ENCODE measurements around the gene CTDSPL. TPM values are rescaled to one million over a fixed set of nuclear protein-coding genes. Genes with fewer than 3 reads are reported as not detected.

The CTDSPL gene
- polyA plus RNA-seq, 1 of the 3 experiments (the other 2 are of a cell fraction), result 22.1 TPM

DNA sequence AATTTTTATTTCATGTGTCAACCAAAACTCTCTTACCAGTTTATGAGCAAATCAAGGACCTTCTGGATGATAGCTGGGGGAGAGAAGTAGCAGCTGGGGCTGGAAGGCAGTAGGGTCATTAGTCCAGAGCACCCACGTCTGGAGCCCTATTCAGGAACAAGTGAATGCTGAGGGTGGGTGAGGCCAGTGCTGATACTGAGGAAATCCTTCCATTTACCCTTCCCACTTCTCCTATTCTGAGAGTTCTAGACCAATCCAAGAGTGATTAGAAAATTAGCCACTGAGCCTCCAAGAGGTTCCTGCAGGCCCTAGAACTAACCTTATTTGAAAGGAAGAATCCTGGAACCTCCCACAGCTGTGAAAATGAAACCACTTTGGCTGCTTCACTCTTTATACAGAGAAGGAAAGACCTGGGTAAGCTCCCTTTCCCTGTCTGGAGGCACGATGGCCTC is 82.7 kb downstream of the CTDSPL start:
- Histone ChIP-seq H3K4me1 (ENCODE audit: control insufficient read depth in 1 of 2, insufficient read depth in 2 of 2, low read depth in 1 of 2, low read length in 1 of 2) (peaks cover 25 to 34% of the 10 kb centered on the region in 2 experiments), H4K20me1 (ENCODE audit: insufficient read depth) (no peaks in the 10 kb centered on the region), H3K27ac (ENCODE audit: low read depth in 2 of 2, low read length in 1 of 2) (peak overlapping the region; percentile 83 to 98; a peak in 3 of 4 replicates), H3K9me3 (no peaks in the 10 kb centered on the region), H3F3A (replicated peaks; ENCODE audit: insufficient read depth) (peaks cover 14% of the 10 kb centered on the region), H2AFZ (ENCODE audit: low read depth) (no peak overlapping the region), H3K9ac (no peak overlapping the region), H3K79me2 (ENCODE audit: insufficient read depth) (peaks cover 7% of the 10 kb centered on the region), H3K4me3 (ENCODE audit: low read depth in 2 of 2, low read length in 1 of 2) (no peak overlapping the region), H3K36me3 (replicated peaks in 1 of 2; ENCODE audit: control insufficient read depth in 1 of 2, insufficient read depth in 2 of 2, low read length in 1 of 2) (peaks cover 3 to 4% of the 10 kb centered on the region in 2 experiments), H3K4me2 (no peak overlapping the region), H3K27me3 (ENCODE audit: insufficient read depth) (no peaks in the 10 kb centered on the region), H3K9me2 (no peaks in the 10 kb centered on the region)
- CTCF ChIA-PET, result interaction anchor here (0.9 kb wide), 1 partner anchor 52 kb away, joined by 3 read pairs; no protein-coding TSS in a partner anchor
- WGBS (ENCODE audit: low lambda C conversion rate), result 68% methylated on average over 2 of the region's 2 CpGs
- POLR2A ChIA-PET, result no interaction called here
- TF ChIP-seq, protein P1, sequence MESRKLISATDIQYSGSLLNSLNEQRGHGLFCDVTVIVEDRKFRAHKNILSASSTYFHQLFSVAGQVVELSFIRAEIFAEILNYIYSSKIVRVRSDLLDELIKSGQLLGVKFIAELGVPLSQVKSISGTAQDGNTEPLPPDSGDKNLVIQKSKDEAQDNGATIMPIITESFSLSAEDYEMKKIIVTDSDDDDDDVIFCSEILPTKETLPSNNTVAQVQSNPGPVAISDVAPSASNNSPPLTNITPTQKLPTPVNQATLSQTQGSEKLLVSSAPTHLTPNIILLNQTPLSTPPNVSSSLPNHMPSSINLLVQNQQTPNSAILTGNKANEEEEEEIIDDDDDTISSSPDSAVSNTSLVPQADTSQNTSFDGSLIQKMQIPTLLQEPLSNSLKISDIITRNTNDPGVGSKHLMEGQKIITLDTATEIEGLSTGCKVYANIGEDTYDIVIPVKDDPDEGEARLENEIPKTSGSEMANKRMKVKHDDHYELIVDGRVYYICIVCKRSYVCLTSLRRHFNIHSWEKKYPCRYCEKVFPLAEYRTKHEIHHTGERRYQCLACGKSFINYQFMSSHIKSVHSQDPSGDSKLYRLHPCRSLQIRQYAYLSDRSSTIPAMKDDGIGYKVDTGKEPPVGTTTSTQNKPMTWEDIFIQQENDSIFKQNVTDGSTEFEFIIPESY (IDR thresholded peaks at IDR 0.05; ENCODE audit: borderline replicate concordance, low read depth), result no peak
- no peak for TF ChIP-seq MEF2A (IDR thresholded peaks at IDR 0.05; ENCODE audit: borderline replicate concordance, low read depth)
- no peak for TF ChIP-seq MXI1 (IDR thresholded peaks at IDR 0.05; ENCODE audit: low read depth, low read length)
- no peak for TF ChIP-seq SMC3 (IDR thresholded peaks at IDR 0.05; ENCODE audit: low read depth, low read length)
- no peak for TF ChIP-seq GABPA (IDR thresholded peaks at IDR 0.05; ENCODE audit: low read depth)
- no peak for TF ChIP-seq YY1 (IDR thresholded peaks at IDR 0.05; ENCODE audit: low read depth)
- TF ChIP-seq RXRA (IDR thresholded peaks at IDR 0.05; ENCODE audit: borderline replicate concordance, low read depth), result no peak
- no peak for TF ChIP-seq EZH2phosphoT487 (IDR thresholded peaks at IDR 0.05; ENCODE audit: borderline replicate concordance, low read depth)
- TF ChIP-seq TAF1 (IDR thresholded peaks at IDR 0.05; ENCODE audit: borderline replicate concordance, low read depth, low read length), result no peak
- no peak for TF ChIP-seq NFIC (IDR thresholded peaks at IDR 0.05; ENCODE audit: borderline replicate concordance)
- no peak for DNase-seq

GRCh38 chr3:37945156-37945806 is 83.6 kb downstream of the CTDSPL start:
- 0 out of 4 replicates have a peak overlapping the region, but pooled peaks of 1 of the 2 experiments have one; percentile 19 for H3K4me3 ChIP-seq (ENCODE audit: low read depth in 2 of 2, low read length in 1 of 2)
- 0 out of 2 replicates have a peak overlapping the region, but pooled peaks have one; percentile 0 for H2AFZ ChIP-seq (ENCODE audit: low read depth)
- peaks cover 6 to 7% of the 10 kb centered on the region in 2 experiments for H3K36me3 ChIP-seq (replicated peaks in 1 of 2; ENCODE audit: control insufficient read depth in 1 of 2, insufficient read depth in 2 of 2, low read length in 1 of 2)
- 29% methylated on average over 5 of the region's 6 CpGs for WGBS (ENCODE audit: low lambda C conversion rate)
- H3K4me1 ChIP-seq (ENCODE audit: control insufficient read depth in 1 of 2, insufficient read depth in 2 of 2, low read depth in 1 of 2, low read length in 1 of 2), result peaks cover 25 to 40% of the 10 kb centered on the region in 2 experiments
- H3K9ac ChIP-seq, result peak overlapping the region; percentile 9; the same call in 1 of the 2 replicates
- no peaks in the 10 kb centered on the region for H4K20me1 ChIP-seq (ENCODE audit: insufficient read depth)
- peaks cover 7% of the 10 kb centered on the region for H3K79me2 ChIP-seq (ENCODE audit: insufficient read depth)
- H3K4me2 ChIP-seq, result peak overlapping the region; percentile 40
- H3F3A ChIP-seq (replicated peaks; ENCODE audit: insufficient read depth), result peaks cover 14% of the 10 kb centered on the region
- POLR2A ChIA-PET, result interaction anchor here (1.5 to 1.8 kb wide), 2 partner anchors 10 to 49 kb away, joined by 4 read pairs; no protein-coding TSS in a partner anchor
- H3K27ac ChIP-seq (ENCODE audit: low read depth in 2 of 2, low read length in 1 of 2), result peak overlapping the region; percentile 83 to 98
- peak; percentile 65 for DNase-seq
- CTCF ChIA-PET, result interaction anchor here (0.9 to 2.4 kb wide), 10 partner anchors 9 to 91 kb away, joined by 3 to 14 read pairs (median 3); no protein-coding TSS in a partner anchor
- no peaks in the 10 kb centered on the region for H3K9me2 ChIP-seq
- H3K9me3 ChIP-seq, result no peaks in the 10 kb centered on the region
- TF ChIP-seq FOXJ3 (CRISPR knock-in tag; IDR thresholded peaks at IDR 0.05) (no peak), EZH2phosphoT487 (IDR thresholded peaks at IDR 0.05; ENCODE audit: borderline replicate concordance, low read depth) (no peak), EP300 (IDR thresholded peaks at IDR 0.05; ENCODE audit: borderline replicate concordance in 1 of 2, low read depth in 1 of 2, low read length in 1 of 2) (peak in 1 of 2 experiments; percentile 34; a peak in 2 of 4 replicates), RFX5 (IDR thresholded peaks at IDR 0.05; ENCODE audit: low read length) (no peak), IRF3 (IDR thresholded peaks at IDR 0.05; ENCODE audit: low read depth, low read length) (no peak), PBX3 (IDR thresholded peaks at IDR 0.05) (no peak), POLR2AphosphoS5 (IDR thresholded peaks at IDR 0.05; ENCODE audit: low read depth, low read length) (no peak), MAX (IDR thresholded peaks at IDR 0.05; ENCODE audit: low read depth) (no peak)
- no peaks in the 10 kb centered on the region for H3K27me3 ChIP-seq (ENCODE audit: insufficient read depth)

Measured in SK-N-SH (cell line).